ENCODE results near the gene FNBP1.

FNBP1 gene

GRCh38 chr9:129839324-129840023 lies 203.5 kb downstream of the FNBP1 start:
- H3K36me3 Mint-ChIP-seq = peaks cover 39% of the 10 kb centered on the region
- no peak for DNase-seq
- peak overlapping the region; percentile 65 for H3K4me3 Mint-ChIP-seq
- no peaks in the 10 kb centered on the region for H3K9me3 Mint-ChIP-seq
- peak overlapping the region; percentile 92 for H3K27ac Mint-ChIP-seq
- CTCF ChIA-PET = interaction anchor here (0.7 to 2.0 kb wide), 6 partner anchors 21 to 47 kb away, joined by 3 to 9 read pairs (median 3); no protein-coding TSS in a partner anchor
- peaks cover 65% of the 10 kb centered on the region for H3K4me1 Mint-ChIP-seq
- H3K27me3 Mint-ChIP-seq = no peaks in the 10 kb centered on the region

DNA sequence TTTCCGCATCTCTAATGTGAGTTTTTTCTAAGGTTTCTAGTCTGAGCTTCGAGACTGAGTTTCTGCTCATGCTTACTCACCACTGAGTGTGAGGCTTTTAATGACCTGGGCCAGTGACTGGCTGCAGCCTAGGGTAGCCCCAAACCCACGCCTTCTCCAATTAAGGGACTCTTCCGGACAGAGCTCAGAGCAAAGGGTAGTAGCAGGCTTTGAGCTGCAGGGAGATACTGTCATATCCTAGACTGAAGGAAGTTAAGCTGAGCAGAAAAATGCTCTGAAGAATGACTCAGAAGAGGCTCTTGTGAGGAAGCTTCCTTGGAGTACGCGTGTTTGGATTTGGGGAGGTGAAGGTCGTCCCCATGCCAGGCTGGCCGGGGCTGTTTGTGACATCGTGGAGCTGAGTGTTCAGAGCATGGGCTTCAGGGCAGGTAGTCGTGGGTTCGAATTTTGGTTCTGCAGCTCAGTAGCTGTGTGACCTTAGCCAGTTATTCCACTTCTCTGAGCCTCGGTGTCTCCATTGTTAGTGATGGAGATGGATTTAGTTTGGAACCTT lies 204.2 kb downstream of the FNBP1 start:
- DNase-seq = peak; percentile 41
- H3K4me3 Mint-ChIP-seq = peak overlapping the region; percentile 65
- CTCF ChIA-PET = interaction anchor here (0.7 to 2.0 kb wide), 8 partner anchors 22 to 48 kb away, joined by 3 to 9 read pairs (median 3); no protein-coding TSS in a partner anchor
- peaks cover 42% of the 10 kb centered on the region for H3K36me3 Mint-ChIP-seq
- no peaks in the 10 kb centered on the region for H3K27me3 Mint-ChIP-seq
- no peaks in the 10 kb centered on the region for H3K9me3 Mint-ChIP-seq
- peaks cover 70% of the 10 kb centered on the region for H3K4me1 Mint-ChIP-seq
- peak overlapping the region; percentile 92 for H3K27ac Mint-ChIP-seq

All from activated naive CD4-positive, alpha-beta T cell treated with anti-CD3 and anti-CD28 coated beads, Interleukin-2, amount 10 ng/mL, durations not matched to agents 7 days and 5 days (primary cell).